HepG2 (cell line): ENCODE data around the gene HRG. TPM values are rescaled to one million over a fixed set of nuclear protein-coding genes. Genes with fewer than 3 reads are reported as not detected.

Source experiments
- ATAC-seq: fragments of 200-7000 bp; cut with Tn5 transposase; 3 replicates; pipeline ENCODE4 v1.9.1; 2020; ENCODE audit warnings: mild to moderate bottlenecking, moderate library complexity
- BruUV-seq: library from RNA; stranded (reverse); fragments of 400-500 nt; replicated peaks from 2 replicates; lab custom pipeline; 2021; lab: Mats Ljungman, UMichigan
- CTCF ChIA-PET: fragments of 300-600 bp; formaldehyde crosslinking; extraction: SDS; loops from one replicate; lab custom pipeline; 2021; ENCODE audit warnings: low total read pairs, inconsistent platforms, low intra/inter-chr PET ratio; lab: Yijun Ruan, JAX
- POLR2A ChIA-PET: fragments of 350-600 bp; sonication (Branson Sonifier 250); formaldehyde crosslinking; loops from one replicate; lab custom pipeline; 2020; ENCODE audit warnings: antibody characterized with exemption, inconsistent platforms; lab: Yijun Ruan, JAX
- DNase-seq: peaks from one replicate; pipeline ENCODE4 v3.0.0-alpha.2; 2015; ENCODE audit warnings: low spot score
- FAIRE-seq: peaks from 3 replicates; lab custom pipeline; 2011; peaks lifted over from hg19 to GRCh38; lab: Jason Lieb, UNC
- H2AFZ ChIP-seq: one replicate; pipeline ENCODE4 v1.6.1; 2011; ENCODE audit warnings: low read length, inconsistent platforms
- H3K27ac ChIP-seq: fragments of 300-600 bp; 3 replicates; pipeline ENCODE4 v1.8.0; 2011; ENCODE audit warnings: mixed run types, mild to moderate bottlenecking, mixed read lengths, low read length, inconsistent platforms; ENCODE audit not compliant: insufficient read depth; ENCODE audit errors: extremely low read length
- H3K27me3 ChIP-seq, 2 experiments: fragments of 200-600 bp in 1 of 2; 2 replicates in 1 of 2; 3 replicates in 1 of 2; pipeline versions ENCODE4 v1.6.0 to v1.8.0; 2011; ENCODE audit warnings: low read length in 2 of 2, mild to moderate bottlenecking in 2 of 2, moderate library complexity in 2 of 2, inconsistent platforms in 1 of 2; ENCODE audit not compliant: insufficient read depth in 2 of 2, control insufficient read depth in 1 of 2
- H3K36me3 ChIP-seq, 2 experiments: fragments of 200-600 bp in 1 of 2; replicated peaks in 1 of 2; 2 replicates in 1 of 2; 3 replicates in 1 of 2; pipeline versions ENCODE4 v1.5.1 to v1.8.0; 2011; ENCODE audit warnings: low read length in 2 of 2, inconsistent platforms in 1 of 2; ENCODE audit not compliant: insufficient read depth in 2 of 2, control insufficient read depth in 1 of 2
- H3K4me1 ChIP-seq: 2 replicates; pipeline ENCODE4 v1.5.1; 2012; ENCODE audit warnings: low read length, inconsistent platforms; ENCODE audit not compliant: insufficient read depth
- H3K4me2 ChIP-seq: 2 replicates; pipeline ENCODE4 v1.6.0; 2011; ENCODE audit warnings: low read depth, low read length, inconsistent platforms
- H3K4me3 ChIP-seq, 3 experiments: fragments of 200-600 bp in 1 of 3; sonication (generic), shearing (Covaris generic) in 1 of 3; replicated peaks in 1 of 3; 2 replicates each; pipeline ENCODE4 v1.5.1; 2011 to 2016; ENCODE audit warnings: low read length in 3 of 3, inconsistent platforms in 2 of 3, low read depth in 2 of 3, mild to moderate bottlenecking in 2 of 3, control low read depth in 1 of 3, mixed read lengths in 1 of 3; ENCODE audit not compliant: insufficient read depth in 1 of 3
- H3K79me2 ChIP-seq: one replicate; pipeline ENCODE4 v1.6.1; 2011; ENCODE audit warnings: low read length, inconsistent platforms; ENCODE audit not compliant: insufficient read depth
- H3K9ac ChIP-seq: 2 replicates; pipeline ENCODE4 v1.6.0; 2011; ENCODE audit warnings: mild to moderate bottlenecking, low read depth, low read length, inconsistent platforms; ENCODE audit not compliant: insufficient read depth
- H3K9me3 ChIP-seq: 2 replicates; pipeline ENCODE4 v1.5.1; 2012; ENCODE audit warnings: mild to moderate bottlenecking, low read length
- H4K20me1 ChIP-seq: 2 replicates; pipeline ENCODE4 v1.6.0; 2011; ENCODE audit warnings: inconsistent platforms, mild to moderate bottlenecking, low read length, moderate library complexity; ENCODE audit not compliant: insufficient read depth
- AHR ChIP-seq: IDR thresholded peaks from 2 replicates; pipeline ENCODE4 v1.6.1; 2018; ENCODE audit warnings: missing genetic modification reagents, missing compliant biosample characterization
- ARID3A ChIP-seq: IDR thresholded peaks from 2 replicates; pipeline ENCODE4 v1.6.1; 2012; ENCODE audit warnings: low read depth, low read length, improper control_type of control experiment
- EEA1 ChIP-seq: sonication (generic); formaldehyde crosslinking; IDR thresholded peaks from 2 replicates; pipeline ENCODE4 v1.5.1; 2020; ENCODE audit warnings: mild to moderate bottlenecking, missing genetic modification reagents, borderline replicate concordance
- HNF4A ChIP-seq: sonication (generic); formaldehyde crosslinking; IDR thresholded peaks from 2 replicates; pipeline ENCODE4 v1.4.0; 2020; ENCODE audit warnings: missing genetic modification reagents
- JDP2 ChIP-seq: sonication (generic); formaldehyde crosslinking; IDR thresholded peaks from 2 replicates; pipeline ENCODE4 v1.8.1; 2022; ENCODE audit warnings: missing genetic modification reagents, borderline replicate concordance
- JUNB ChIP-seq: sonication (generic); formaldehyde crosslinking; IDR thresholded peaks from 2 replicates; pipeline ENCODE4 v1.8.0; 2022; ENCODE audit warnings: missing genetic modification reagents, mild to moderate bottlenecking, borderline replicate concordance
- LRRFIP1 ChIP-seq: sonication (generic); formaldehyde crosslinking; conservative IDR thresholded peaks from 2 replicates; pipeline ENCODE4 v1.4.0; 2020; ENCODE audit warnings: missing genetic modification reagents
- MED8 ChIP-seq: sonication (generic); formaldehyde crosslinking; IDR thresholded peaks from 2 replicates; pipeline ENCODE4 v1.8.1; 2023; ENCODE audit warnings: mild to moderate bottlenecking, missing genetic modification reagents; ENCODE audit not compliant: insufficient replicate concordance
- NCOA5 ChIP-seq: sonication (generic); formaldehyde crosslinking; IDR thresholded peaks from 2 replicates; pipeline ENCODE4 v1.4.0; 2020; ENCODE audit warnings: missing genetic modification reagents
- SOX5 ChIP-seq: IDR thresholded peaks from 2 replicates; pipeline ENCODE4 v1.6.1; 2016; ENCODE audit warnings: borderline replicate concordance
- SP5 ChIP-seq: IDR thresholded peaks from 2 replicates; pipeline ENCODE4 v1.6.1; 2016; ENCODE audit warnings: low read depth, borderline replicate concordance
- STAG1 ChIP-seq: sonication (generic); formaldehyde crosslinking; IDR thresholded peaks from 2 replicates; pipeline ENCODE4 v1.4.0; 2020; ENCODE audit warnings: missing genetic modification reagents
- THRA ChIP-seq: sonication (generic); formaldehyde crosslinking; IDR thresholded peaks from 2 replicates; pipeline ENCODE4 v1.4.0; 2020; ENCODE audit warnings: missing genetic modification reagents, borderline replicate concordance
- ZMAT3 ChIP-seq: sonication (generic); formaldehyde crosslinking; conservative IDR thresholded peaks from 2 replicates; pipeline ENCODE4 v1.7.0; 2021; ENCODE audit warnings: missing genetic modification reagents
- ZNF24 ChIP-seq: fragments of 450-650 bp; IDR thresholded peaks from 2 replicates; pipeline ENCODE4 v1.6.1; 2017; ENCODE audit warnings: antibody characterized with exemption, mild to moderate bottlenecking
- ZNF253 ChIP-seq: sonication (generic); formaldehyde crosslinking; IDR thresholded peaks from 2 replicates; pipeline ENCODE4 v1.8.0; 2022; ENCODE audit warnings: mild to moderate bottlenecking, missing genetic modification reagents, borderline replicate concordance
- WGBS: methylation state at CpG from one replicate; pipeline ENCODE4 v1.1.6; 2017; ENCODE audit warnings: low lambda C conversion rate; 5-methylcytosine and 5-hydroxymethylcytosine counted together
- in situ Hi-C: cut with HindIII; loops from 2 replicates; pipeline ENCODE4 v1.10.0; 2017; ENCODE audit warnings: low pct_unique_long_range_greater_than_20kb; ENCODE audit not compliant: extremely low pct_ligation_motif_present
- intact Hi-C: fragments of 100-400 bp; cut with micrococcal nuclease; formaldehyde crosslinking; loops from one replicate; pipeline ENCODE4 v1.10.0; 2022; ENCODE audit not compliant: unreplicated experiment
- polyA plus RNA-seq, 8 experiments: library from polyadenylated mRNA; depleted of rRNA in 3 of 8; stranded (reverse) in 7 of 8; unstranded in 1 of 8; fragments of >200 nt; fragmentation: Illumina TruSeq in 4 of 8; extraction: Trizol in 4 of 8; gene quantifications; 2 replicates each; pipeline versions ENCODE4 v1.2.1 to v1.2.3, GENCODE V29; 2011 to 2016; ENCODE audit warnings: low read depth in 4 of 8, missing spikeins in 1 of 8, mixed read lengths in 1 of 8; ENCODE audit not compliant: insufficient read depth in 1 of 8
- total RNA-seq, 5 experiments: library from RNA; depleted of rRNA; stranded (reverse); fragments of >200 nt; fragmentation: Illumina TruSeq; extraction: Trizol; gene quantifications; 2 replicates each; pipeline ENCODE4 v1.2.3, GENCODE V29; 2016; ENCODE audit warnings: low read depth in 1 of 5
- TF ChIP-seq, protein P1 (sequence below): sonication (generic); formaldehyde crosslinking; IDR thresholded peaks from 2 replicates; pipeline ENCODE4 v1.4.0; 2020; ENCODE audit warnings: missing genetic modification reagents

HRG gene
- total and polyA plus RNA-seq, 2 of the 13 experiments (the other 11 are each of a cell fraction or from before 2014, with no cell fraction given), result 0.09 to 0.11 TPM

DNA sequence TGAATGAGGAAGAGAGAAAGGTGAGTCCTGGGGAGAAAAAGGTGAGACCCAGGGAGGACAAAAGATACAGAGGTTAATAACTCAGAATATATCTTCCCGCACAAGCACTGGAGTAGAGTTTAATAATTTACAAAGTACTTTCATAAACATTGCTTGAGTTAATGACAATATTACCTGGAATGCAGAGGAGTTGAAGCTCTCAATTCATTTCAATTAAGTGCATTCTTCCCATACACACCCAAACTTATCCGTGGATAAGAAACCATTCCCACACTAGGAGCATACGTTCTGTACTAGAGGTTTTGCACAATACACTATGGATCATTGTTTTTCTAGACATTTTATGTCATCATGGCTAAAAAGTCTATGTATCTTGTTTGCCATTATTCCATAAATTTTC is 28.0 kb downstream of the HRG start (continued):
- TF ChIP-seq LRRFIP1, result no peak
- TF ChIP-seq AHR (CRISPR knock-in tag), result no peak
- TF ChIP-seq NCOA5 (CRISPR knock-in tag), result no peak
- no peak for TF ChIP-seq MED8
- TF ChIP-seq SOX5 (CRISPR knock-in tag), result no peak
- TF ChIP-seq STAG1 (CRISPR knock-in tag), result no peak
- TF ChIP-seq JUNB (CRISPR knock-in tag), result no peak
- no peak for TF ChIP-seq SP5 (CRISPR knock-in tag)

DNA sequence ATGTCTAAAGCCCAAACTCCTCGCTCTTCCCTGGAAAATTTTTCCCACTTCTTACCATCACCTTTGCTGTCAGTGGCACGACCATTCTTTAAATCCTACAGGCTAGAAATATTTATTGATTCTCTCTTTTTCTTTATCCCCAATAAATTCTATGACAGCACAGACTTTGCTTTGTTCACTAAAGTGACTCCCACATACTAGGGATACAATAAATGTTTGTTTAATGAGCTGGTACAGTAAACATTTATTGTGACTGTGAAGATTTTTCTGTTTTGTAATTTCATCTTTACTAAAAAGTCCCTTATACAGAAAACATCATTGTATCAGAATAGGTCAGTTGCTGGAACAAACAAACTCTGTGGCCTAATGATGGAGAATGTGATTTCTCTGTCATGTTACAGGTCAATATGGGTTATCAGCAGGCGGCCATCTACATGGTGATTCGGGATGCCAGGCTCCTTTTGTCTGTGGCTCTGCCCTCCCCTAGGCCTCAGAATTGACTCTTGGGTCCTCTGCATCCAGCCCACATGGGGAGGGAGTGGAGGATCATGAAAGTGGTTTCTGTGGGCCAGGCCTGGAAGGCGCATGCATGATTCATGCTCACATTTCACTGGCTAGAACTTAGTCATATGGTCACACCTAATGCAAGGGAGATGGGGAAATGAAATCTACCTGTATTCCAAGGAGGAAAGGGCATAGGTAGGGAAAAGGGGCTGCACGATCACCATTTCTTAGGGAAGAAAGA is 28.6 kb downstream of the HRG start:
- FAIRE-seq (no peak), ATAC-seq (no peak), DNase-seq (no peak)
- Histone ChIP-seq H3K9ac (no peak overlapping the region), H3K4me1 (no peaks in the 10 kb centered on the region), H3K27me3 (peaks cover 0 to 6% of the 10 kb centered on the region in 2 experiments; a peak in 4 of 5 replicates), H3K79me2 (no peaks in the 10 kb centered on the region), H3K27ac (no peak overlapping the region), H3K4me3 (no peak overlapping the region), H4K20me1 (no peaks in the 10 kb centered on the region), H3K9me3 (no peaks in the 10 kb centered on the region), H2AFZ (no peak overlapping the region), H3K4me2 (no peak overlapping the region), H3K36me3 (no peaks in the 10 kb centered on the region)
- POLR2A ChIA-PET, result no interaction called here
- intact Hi-C loops, result no loop called here
- CTCF ChIA-PET, result no interaction called here
- no TSS peak for BruUV-seq
- in situ Hi-C loops, result no loop called here
- WGBS, result 40% methylated on average over 6 of the region's 6 CpGs
- no peak for TF ChIP-seq JDP2 (CRISPR knock-in tag)
- TF ChIP-seq, protein P1, sequence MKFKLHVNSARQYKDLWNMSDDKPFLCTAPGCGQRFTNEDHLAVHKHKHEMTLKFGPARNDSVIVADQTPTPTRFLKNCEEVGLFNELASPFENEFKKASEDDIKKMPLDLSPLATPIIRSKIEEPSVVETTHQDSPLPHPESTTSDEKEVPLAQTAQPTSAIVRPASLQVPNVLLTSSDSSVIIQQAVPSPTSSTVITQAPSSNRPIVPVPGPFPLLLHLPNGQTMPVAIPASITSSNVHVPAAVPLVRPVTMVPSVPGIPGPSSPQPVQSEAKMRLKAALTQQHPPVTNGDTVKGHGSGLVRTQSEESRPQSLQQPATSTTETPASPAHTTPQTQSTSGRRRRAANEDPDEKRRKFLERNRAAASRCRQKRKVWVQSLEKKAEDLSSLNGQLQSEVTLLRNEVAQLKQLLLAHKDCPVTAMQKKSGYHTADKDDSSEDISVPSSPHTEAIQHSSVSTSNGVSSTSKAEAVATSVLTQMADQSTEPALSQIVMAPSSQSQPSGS, result no peak
- no peak for TF ChIP-seq ZNF24
- no peak for TF ChIP-seq EEA1
- no peak for TF ChIP-seq AHR (CRISPR knock-in tag)
- no peak for TF ChIP-seq ZMAT3 (CRISPR knock-in tag)
- no peak for TF ChIP-seq ARID3A
- TF ChIP-seq THRA (CRISPR knock-in tag), result no peak
- TF ChIP-seq ZNF253 (CRISPR knock-in tag), result no peak
- TF ChIP-seq HNF4A (CRISPR knock-in tag), result no peak
